ENCODE data around the gene AMFR. TPM values are rescaled to one million over a fixed set of nuclear protein-coding genes. Genes with fewer than 3 reads are reported as not detected.

The AMFR gene
- total RNA-seq, 4 donors from 2014 or later, result 172 to 216 (median 194) TPM

DNA sequence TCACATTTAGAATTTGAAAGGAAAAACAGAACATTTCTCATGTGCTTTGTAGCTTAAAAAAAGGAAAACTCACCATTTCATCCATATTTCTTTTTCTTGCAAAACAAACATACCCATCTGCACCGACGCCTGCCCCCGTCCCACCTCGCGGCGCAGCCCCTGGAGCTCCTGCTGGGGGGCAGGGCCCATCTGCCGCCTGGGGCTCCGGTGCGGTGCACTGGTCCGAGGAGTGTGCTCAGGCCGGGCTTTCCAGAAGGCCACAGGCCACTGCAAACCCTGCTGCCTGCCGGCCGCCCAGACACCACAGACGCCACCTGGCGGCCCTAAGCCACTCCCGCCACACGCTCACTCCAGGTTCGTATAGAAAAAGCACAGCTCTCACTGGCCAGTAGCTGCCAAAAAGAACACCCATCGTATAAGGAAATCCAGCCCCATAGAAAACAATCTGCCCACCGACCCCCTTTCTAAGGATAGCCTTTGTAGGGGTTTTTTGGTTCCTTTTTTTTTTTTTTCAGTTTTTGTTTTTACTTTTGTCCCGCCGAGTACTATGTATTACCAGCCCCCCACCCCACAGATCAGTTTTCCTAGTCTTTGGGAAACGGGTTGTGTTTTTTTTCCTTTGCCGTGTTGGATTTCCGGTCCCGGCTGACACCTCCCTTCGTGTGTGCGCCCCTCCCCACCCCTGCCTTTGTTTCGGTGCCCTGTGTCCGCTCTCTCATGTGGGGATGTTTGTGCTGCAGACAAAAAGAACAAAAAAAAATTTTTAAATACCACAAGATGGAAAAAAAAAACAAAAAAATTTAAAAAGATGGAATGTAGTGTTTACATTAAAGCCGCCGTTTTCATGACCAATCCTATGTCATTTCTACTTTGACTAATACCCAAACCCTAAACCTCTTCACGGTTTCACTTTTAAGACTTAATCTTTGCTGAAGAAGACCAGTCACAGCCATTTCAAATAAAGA lies 68.8 kb downstream of the AMFR start:
- WGBS, 2 donors (ENCODE audit: low coverage in 1 of 2), result 1 to 2% methylated on average over 18 to 30 of the region's 33 CpGs

DNA sequence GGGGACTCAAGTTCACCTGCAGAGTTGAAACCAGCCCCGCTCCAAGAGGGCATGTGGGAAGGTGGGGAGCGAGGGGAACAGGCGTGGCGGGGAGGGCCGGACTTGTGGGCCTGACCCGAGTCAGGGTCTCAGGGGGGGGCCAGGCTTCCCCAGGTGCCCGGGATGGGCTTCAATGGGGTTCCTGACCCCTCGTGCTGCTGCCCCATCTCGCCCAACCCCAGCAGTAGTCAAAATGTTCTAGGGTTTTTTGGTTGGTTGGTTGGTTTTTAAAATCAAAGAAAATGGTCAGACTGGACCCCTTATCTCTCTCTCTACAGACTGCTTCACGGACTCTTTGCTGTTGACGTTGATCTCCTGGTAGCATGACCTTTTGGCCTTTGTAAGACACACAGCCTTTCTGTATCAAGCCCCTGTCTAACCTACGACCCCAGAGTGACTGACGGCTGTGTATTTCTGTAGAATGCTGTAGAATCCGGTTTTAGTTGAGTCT lies 69.5 kb downstream of the AMFR start:
- H3K4me3 ChIP-seq, result peak overlapping the region in 1 of 2 donors; percentile 54
- TF ChIP-seq POLR2AphosphoS5 (IDR thresholded peaks at IDR 0.05), result no peak
- no peak for TF ChIP-seq EP300 (IDR thresholded peaks at IDR 0.05)
- TF ChIP-seq, protein P1, sequence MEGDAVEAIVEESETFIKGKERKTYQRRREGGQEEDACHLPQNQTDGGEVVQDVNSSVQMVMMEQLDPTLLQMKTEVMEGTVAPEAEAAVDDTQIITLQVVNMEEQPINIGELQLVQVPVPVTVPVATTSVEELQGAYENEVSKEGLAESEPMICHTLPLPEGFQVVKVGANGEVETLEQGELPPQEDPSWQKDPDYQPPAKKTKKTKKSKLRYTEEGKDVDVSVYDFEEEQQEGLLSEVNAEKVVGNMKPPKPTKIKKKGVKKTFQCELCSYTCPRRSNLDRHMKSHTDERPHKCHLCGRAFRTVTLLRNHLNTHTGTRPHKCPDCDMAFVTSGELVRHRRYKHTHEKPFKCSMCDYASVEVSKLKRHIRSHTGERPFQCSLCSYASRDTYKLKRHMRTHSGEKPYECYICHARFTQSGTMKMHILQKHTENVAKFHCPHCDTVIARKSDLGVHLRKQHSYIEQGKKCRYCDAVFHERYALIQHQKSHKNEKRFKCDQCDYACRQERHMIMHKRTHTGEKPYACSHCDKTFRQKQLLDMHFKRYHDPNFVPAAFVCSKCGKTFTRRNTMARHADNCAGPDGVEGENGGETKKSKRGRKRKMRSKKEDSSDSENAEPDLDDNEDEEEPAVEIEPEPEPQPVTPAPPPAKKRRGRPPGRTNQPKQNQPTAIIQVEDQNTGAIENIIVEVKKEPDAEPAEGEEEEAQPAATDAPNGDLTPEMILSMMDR (IDR thresholded peaks at IDR 0.05), result no peak
- no peak for TF ChIP-seq POLR2A (IDR thresholded peaks at IDR 0.05)
- 59 to 64% methylated on average over 4 to 9 of the region's 14 CpGs for WGBS, 2 donors (ENCODE audit: low coverage in 1 of 2)
- no peaks in the 10 kb centered on the region for H3K9me3 ChIP-seq
- H3K4me1 ChIP-seq, result peaks cover 0 to 18% (median 5%) of the 10 kb centered on the region in 3 donors
- ATAC-seq, result no peak
- H3K27me3 ChIP-seq, result no peaks in the 10 kb centered on the region
- H3K27ac ChIP-seq, result peak overlapping the region in 2 of 4 donors; percentile 74 to 75
- H3K36me3 ChIP-seq, result peaks cover 0 to 7% of the 10 kb centered on the region in 2 donors

More for the DNA sequence above, 68.8 kb downstream of the AMFR start:
- ATAC-seq, result peak; percentile 93
- Histone ChIP-seq H3K4me3 (peak overlapping the region; percentile 46 to 54), H3K27ac (peak overlapping the region in 2 of 4 donors; percentile 74 to 75), H3K9me3 (no peaks in the 10 kb centered on the region), H3K27me3 (no peaks in the 10 kb centered on the region), H3K4me1 (peaks cover 0 to 18% (median 5%) of the 10 kb centered on the region in 3 donors), H3K36me3 (peaks cover 0 to 12% of the 10 kb centered on the region in 2 donors)
- TF ChIP-seq POLR2AphosphoS5 (IDR thresholded peaks at IDR 0.05) (peak; percentile 56), POLR2A (IDR thresholded peaks at IDR 0.05) (no peak)
- TF ChIP-seq, protein P1 (IDR thresholded peaks at IDR 0.05), result peak in 3 of 4 experiments; percentile 72 to 91 (median 84)

DNA sequence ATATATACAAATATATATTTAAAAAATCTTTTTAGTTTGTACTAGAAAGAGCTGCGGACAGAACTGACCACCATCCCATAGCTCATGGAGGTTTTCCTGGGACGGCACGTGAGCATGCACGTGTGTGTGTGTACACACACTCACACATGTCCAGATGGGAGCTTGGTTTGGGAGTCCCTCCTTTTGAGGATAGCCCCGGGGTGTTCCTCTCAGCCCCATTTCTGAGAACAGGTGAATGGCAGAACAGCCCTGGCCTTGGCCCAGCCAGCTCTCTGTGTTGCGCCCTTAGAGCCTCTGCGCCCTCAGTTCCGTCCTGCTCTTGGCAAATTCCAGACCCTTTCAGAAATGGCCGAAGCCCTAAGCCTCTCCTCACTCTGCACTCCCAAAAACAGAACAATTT lies 70.1 kb downstream of the AMFR start:
- ATAC-seq, result no peak
- no peak for TF ChIP-seq EP300 (IDR thresholded peaks at IDR 0.05)
- no peak for TF ChIP-seq POLR2AphosphoS5 (IDR thresholded peaks at IDR 0.05)
- TF ChIP-seq POLR2A (IDR thresholded peaks at IDR 0.05), result no peak
- TF ChIP-seq, protein P1 (IDR thresholded peaks at IDR 0.05), result no peak
- no peaks in the 10 kb centered on the region for H3K27me3 ChIP-seq
- H3K9me3 ChIP-seq, result no peaks in the 10 kb centered on the region
- peaks cover 0 to 18% (median 5%) of the 10 kb centered on the region in 3 donors for H3K4me1 ChIP-seq
- peaks cover 0 to under 1% of the 10 kb centered on the region in 2 donors for H3K36me3 ChIP-seq
- H3K4me3 ChIP-seq, result no peak overlapping the region
- H3K27ac ChIP-seq, result no peak overlapping the region
- 88% methylated on average over 8 of the region's 9 CpGs; no CpG with 5 or more reads in 1 of the 2 donors for WGBS, 2 donors (ENCODE audit: low coverage in 1 of 2)

DNA sequence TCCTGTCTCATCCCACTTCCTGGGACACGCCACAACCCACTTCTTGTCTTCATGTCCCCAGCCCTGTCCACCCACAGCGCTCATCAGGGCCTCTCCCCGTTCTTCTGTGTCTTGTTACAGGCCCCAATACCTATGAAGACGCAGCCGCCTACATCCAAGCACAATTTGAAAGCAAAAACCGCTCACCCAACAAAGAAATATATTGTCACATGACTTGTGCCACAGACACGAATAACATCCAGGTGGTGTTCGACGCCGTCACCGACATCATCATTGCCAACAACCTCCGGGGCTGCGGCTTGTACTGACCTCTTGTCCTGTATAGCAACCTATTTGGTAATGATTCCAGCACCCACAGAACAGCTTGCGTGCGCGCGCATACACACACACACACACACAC lies 70.6 kb downstream of the AMFR start:
- no peak for ATAC-seq
- peaks cover 0 to 18% (median 5%) of the 10 kb centered on the region in 3 donors for H3K4me1 ChIP-seq

More for the DNA sequence above, 70.6 kb downstream of the AMFR start:
- no peak overlapping the region for H3K27ac ChIP-seq
- H3K4me3 ChIP-seq, result no peak overlapping the region
- no peaks in the 10 kb centered on the region for H3K9me3 ChIP-seq
- no peaks in the 10 kb centered on the region for H3K36me3 ChIP-seq
- no peaks in the 10 kb centered on the region for H3K27me3 ChIP-seq
- TF ChIP-seq POLR2A (IDR thresholded peaks at IDR 0.05), result no peak
- TF ChIP-seq POLR2AphosphoS5 (IDR thresholded peaks at IDR 0.05), result no peak
- no peak for TF ChIP-seq EP300 (IDR thresholded peaks at IDR 0.05)
- TF ChIP-seq, protein P1 (IDR thresholded peaks at IDR 0.05), result no peak
- WGBS, 2 donors (ENCODE audit: low coverage in 1 of 2), result 96 to 98% methylated on average over 13 to 17 of the region's 17 CpGs
